ENCODE data around the gene NFYA.

NFYA gene

DNA sequence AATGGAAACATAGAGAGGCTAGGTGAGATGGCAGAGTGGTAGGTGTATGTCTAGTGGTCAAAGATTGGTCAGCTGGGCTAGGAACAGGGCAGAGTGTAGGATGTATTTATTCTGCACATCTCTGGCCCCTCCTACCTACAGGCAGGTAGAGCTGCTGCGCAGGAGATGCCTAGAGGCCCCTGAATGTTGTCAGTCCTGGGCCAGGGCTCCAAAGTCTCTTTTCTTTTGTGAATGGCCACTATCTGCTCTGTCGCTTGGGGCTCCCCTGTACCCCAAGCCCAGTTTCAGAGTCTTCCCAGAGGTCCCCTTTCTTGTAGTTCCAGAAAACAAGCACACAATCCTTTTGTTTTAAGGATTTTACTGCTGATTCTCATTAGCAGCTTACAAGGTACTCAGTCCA, 25.5 kb upstream of the NFYA start:
- no peak for DNase-seq

DNA sequence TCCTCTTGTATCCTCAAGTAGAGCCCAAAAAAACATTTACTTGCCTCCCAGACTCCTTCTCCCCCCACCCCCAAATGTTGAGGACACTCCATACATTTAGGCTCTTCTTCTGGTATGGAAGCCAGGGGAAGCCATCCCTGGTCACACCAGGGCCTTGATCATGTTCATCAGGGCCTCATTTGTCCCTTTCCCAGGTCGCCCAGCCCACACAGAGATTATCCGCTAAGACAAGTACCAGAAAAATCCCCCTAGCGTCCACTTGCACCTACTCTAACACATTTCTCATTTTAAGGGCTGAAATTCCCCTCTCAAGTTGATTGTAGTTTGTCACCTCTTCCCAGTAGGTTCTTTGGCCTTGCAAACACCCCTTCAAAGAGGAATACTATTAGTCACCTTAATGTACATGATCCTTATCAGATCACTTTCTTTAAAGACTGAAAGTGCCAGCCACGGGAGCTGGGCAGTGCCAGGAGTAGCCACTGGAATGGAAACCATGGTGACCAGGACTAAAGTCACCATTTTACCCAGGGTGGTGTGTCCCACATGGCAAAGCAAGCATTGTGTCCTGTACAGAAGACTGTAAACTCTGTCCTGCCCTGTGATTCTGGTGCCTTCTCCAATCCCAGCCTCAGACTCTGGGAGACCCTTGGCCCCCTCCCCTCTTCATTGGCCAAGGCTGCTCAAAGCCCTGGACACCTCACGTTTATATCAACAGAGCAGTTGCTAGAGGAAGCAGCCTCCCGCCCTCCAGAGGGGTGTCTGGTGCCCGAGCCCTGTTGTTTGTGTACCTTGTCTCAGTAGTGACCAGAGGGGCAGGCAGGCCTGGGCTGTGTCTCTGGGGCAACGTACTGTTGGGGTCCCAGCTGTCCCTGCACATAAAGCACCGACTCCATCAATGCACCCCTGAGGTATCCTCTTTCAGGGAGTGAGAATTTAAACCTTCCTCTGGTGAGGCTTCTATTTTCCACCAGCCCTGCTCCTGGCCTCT, 24.7 kb upstream of the NFYA start:
- no peak for DNase-seq

DNA sequence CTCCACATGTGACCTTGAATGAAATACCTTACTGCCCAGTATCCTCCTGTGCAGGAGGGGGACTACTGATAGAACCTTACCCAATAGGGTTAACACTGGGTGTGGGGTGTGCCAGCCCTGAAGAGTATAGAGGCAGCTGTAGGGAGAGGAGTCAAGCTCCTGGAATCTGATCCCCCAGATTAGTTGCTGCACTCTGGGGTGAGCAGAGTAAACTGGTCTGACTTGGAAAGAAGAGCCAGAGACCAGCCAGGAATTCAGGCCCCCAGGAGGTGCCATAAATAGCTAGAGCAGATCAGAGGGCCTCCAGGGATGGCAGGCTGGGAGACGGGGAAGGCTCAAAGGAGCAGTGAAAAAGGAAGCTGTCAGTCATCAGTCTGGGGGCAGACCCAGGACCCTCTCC, 23.3 kb upstream of the NFYA start:
- DNase-seq: no peak

- DNase-seq: no peak
Observed at GRCh38 chr6:41049955-41050354, 22.8 kb upstream of the NFYA start.

DNA sequence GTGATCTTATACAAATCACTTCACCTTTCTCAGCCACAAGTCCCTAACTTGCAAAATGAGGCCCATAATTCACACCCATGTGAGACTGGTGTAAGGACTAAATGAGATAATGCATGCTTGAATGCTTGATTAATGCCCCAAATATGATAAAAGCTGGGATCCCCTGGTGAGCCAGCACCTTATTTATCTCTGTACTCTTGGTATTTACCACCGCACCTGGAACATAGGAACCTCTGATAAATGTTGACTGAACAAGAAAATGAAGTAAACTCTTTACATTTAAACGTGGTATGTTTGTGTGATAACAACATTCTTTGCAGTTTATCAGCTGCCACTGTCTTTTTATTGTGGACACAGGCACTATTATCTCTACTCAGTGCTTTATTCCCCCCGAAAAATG, 22.2 kb upstream of the NFYA start:
- no peak for DNase-seq

GRCh38 chr6:41051873-41052272, 20.9 kb upstream of the NFYA start:
- DNase-seq: peak; percentile 9

- no peak for DNase-seq
Observed at GRCh38 chr6:41053041-41053440, 19.7 kb upstream of the NFYA start, which contains the start of gene APOBEC2. Gene APOBEC2, plus strand, starts transcription at chr6:41053202. Its CDS starts 146 bp downstream, at chr6:41053348.

GRCh38 chr6:41054511-41054910, 18.3 kb upstream of the NFYA start:
- DNase-seq: no peak

DNA sequence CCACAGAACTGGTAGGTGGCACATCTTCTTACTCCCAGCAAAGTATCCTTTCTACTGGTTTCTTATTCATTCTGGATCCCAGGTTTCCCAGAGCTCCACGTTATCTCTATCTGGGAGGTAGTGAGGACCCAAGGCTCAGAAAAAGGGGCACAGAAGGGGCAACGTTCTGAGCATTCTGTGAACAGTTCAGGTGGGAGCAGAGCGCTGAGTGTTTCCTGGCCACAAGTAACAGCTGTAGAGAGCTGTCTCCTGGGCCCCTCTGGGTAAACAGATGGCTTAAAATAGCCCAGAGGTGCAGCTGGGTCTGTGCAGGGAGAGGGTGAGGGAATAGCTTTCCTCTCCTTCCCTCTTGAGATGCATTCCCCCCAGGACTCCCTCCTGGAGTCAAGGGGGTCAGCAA, 17.6 kb upstream of the NFYA start:
- DNase-seq: no peak

DNA sequence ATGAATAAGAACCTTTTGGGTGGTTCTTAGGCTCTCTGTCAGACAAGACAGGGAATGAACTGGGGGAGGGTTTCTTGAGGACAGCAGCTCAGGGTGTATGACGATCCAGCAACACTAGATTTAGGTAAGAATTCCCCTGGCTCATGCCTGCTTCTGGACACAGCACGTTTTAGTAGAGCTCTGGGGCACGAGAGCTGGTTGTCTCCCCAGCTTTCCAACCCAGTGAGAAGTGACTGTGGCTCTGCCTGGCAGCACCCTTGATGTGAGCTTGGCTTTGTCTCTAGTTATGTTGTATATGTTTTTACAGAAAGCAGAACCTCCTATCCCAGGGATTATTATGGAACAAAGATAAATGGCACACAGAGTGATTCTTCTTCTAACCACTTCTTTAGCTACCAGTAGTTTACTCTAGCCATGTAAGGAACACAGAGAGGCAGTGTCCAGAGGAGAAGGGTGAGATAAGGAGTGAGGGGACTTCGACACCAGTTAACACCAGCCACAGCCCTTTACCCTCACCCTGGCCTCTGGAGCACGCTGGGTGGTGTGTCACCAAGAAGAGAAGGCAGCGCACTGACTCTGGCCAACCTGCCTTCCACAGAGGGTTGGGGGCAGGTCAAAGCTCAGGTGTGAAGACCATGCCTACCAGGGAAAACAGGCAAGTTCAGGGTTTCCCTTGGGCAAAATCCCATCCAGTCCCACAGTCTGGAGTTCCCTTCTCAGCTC, 15.8 kb upstream of the NFYA start:
- DNase-seq: no peak

- no peak for DNase-seq
Observed at GRCh38 chr6:41058783-41059181, 14.0 kb upstream of the NFYA start.

DNA sequence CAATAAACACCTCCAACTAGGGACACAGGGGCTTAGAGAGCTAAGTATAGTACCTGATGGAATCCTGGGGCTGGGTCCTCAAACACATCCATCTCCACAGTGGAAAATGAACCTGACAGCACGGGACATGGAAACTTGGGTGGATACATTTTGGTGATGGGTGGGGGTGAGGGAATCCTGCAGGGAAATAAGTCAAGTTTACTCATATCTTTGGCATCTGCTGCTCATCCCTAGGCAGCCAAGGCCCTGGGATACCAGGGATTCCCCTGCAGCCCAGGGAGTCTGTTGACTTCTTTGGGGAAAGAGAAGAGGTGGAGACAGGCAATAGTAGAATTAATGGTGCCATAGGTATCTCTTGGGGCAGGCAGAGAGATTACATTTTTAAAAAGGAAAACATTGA, 13.2 kb upstream of the NFYA start:
- DNase-seq: no peak

DNA sequence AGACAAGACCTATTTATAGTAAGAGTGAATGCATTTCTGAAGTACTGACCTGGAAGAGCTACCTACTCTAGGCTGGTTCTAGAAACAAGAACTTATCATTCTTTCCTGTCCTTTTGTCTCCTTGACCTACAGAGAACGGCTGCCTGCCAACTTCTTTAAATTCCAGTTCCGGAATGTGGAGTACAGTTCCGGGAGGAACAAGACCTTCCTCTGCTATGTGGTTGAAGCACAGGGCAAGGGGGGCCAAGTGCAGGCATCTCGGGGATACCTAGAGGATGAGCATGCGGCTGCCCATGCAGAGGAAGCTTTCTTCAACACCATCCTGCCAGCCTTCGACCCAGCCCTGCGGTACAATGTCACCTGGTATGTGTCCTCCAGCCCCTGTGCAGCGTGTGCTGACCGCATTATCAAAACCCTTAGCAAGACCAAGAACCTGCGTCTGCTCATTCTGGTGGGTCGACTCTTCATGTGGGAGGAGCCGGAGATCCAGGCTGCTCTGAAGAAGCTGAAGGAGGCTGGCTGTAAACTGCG, 11.5 kb upstream of the NFYA start:
- DNase-seq: no peak

DNA sequence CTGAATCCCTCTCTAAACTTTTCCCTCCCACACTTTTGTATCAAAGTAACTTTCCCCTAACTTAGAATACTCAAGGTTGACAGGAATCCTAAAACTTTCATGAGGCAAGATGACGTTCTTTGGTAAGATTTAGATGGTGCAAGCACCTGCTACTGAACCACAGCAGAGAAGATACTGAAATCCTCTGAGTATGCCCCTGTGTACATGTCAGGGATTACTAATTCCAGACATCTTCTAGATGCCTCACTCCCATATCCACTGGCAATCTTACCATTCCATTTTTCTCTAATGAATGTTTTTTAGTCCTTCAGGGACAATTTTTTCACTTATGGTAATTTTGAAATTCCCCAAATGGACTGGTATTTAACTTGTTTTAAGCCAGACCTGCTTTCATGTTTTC, 10.7 kb upstream of the NFYA start:
- DNase-seq: no peak

DNA sequence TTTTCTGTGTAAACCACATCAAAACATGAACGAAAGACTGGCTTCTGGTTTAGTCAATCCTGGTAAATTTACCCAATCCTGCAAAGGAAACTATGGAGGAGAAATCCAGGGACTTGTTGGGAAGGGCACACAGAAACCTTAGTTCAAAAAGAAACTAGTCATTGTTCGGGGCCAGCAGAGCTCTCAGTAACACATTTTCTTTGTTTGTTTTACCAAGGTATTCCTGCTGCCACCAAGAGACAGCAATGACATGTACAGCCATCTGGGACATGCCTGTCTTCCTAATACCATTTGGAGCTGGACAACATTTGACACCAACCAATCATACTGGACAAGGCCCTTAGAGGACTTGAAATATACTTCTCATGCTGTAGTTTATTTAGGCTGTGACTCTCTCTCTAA, 8.9 kb upstream of the NFYA start:
- no peak for DNase-seq

GRCh38 chr6:41064841-41065240, 7.9 kb upstream of the NFYA start:
- no peak for DNase-seq

DNA sequence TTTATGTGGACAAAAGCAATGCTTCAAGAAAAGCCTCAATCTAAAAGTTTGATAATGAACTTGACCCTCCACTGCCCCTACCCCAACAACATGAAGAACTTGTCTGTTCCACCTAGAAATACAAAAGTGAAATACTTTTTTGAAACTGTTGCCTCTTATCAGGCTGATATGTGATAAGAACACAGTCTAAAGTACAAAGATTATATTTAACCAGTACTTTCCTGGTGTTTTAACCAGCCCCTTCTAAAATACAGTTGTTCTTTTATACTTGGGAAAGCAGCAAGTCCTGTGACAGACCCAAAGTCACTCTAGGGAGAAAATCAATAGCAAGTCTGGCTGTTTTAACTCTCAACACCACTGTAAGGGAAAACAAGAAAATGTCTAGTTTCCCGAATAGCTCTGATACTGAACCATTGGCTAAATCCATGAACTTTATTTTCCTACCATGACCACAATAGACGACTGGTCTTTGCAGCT, 7.2 kb upstream of the NFYA start:
- DNase-seq: no peak

DNA sequence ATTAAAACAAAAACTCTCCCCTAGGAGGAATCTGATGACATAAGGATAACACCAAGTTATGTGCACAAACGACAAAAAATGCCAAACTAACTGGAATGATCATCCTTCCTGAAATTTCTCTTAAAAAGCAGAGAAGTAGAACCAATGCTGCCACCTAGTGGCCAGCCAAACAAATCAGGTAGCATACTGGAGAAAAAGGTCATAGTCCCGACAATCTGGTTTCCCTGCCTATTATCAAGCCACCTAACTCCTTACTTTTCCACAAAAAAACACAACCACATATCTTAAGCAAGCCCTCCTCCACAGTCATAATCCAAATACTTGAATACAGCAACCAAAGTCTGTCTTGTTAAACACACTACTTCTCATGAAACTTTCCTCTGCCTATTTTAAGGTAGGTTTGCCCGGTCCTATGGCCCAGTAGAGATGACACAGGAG, 5.9 kb upstream of the NFYA start:
- DNase-seq: peak; percentile 72

GRCh38 chr6:41071501-41071922, 1.3 kb upstream of the NFYA start:
- no peak for DNase-seq

DNA sequence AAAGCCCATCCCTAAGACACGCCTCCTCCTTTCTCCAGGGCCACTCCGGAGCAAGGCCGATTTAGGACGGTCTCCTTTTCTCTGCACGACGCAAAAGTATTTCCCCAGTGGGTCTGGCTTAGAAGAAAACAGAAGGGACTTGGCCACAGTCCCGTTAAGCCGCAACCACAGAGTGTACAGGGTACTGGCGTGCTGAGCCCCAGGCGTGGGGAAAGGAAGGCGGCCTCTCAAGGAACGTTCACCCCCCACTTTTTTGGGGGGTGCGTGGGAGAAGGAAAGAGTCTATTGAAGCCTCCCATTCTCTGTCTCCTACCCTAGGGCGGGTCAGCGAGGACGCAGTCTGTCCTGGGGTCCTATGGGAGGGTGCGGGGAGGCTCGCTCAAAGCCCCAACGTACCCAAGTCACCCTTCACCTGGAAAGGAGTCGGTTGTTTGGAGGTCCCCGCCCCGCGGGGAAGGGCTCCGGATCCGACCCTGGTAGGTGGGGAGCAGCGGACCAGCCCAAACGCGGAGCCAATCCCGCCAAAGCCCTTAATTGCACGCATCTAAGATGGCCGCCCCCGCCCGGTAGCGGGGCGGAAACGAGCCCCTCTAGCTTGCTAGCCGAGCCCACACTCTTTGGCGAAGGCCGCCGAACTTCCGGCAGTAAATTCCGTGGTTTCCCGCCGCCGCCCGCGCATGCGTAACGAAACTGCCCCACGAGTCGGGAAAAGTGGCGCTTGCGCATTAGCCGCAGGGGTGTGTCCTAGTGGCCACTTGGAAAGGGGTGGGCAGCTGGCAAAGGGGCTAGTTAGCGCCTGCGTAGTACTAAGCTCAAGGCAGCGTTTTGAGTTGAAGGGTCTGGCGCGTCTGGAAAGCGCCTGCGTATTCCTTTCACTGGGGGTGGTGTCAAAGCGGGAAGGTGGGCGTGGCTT, 595 bp upstream of the NFYA start, which contains the start of gene OARD1:
TSS of gene OARD1 (minus strand) at position 434 of the 913 bp plus-strand sequence. CDS start 722 bp downstream, outside the sequence.
- peak; percentile 100 for DNase-seq

GRCh38 chr6:41073203-41073967, 611 bp downstream of the NFYA start:
- peak; percentile 90 for DNase-seq
